Fibroblast of lung (primary cell): ENCODE measurements around the gene DHX58. TPM values are rescaled to one million over a fixed set of nuclear protein-coding genes. Genes with fewer than 3 reads are reported as not detected.

ENCODE experiments used
- DNase-seq, 2 donors: peaks; one replicate each; pipeline versions ENCODE4 v3.0.0 to v3.0.0-alpha.2; 2010; ENCODE audit warnings: low read depth in 2 of 2
- H2AFZ ChIP-seq: 2 replicates; pipeline ENCODE4 v1.5.1; 2012; ENCODE audit warnings: low read length, control low read depth, inconsistent platforms
- H3K27ac ChIP-seq: 2 replicates; pipeline ENCODE4 v1.5.1; 2011; ENCODE audit warnings: low read length, control low read depth; ENCODE audit not compliant: insufficient read depth
- H3K27me3 ChIP-seq: 2 replicates; pipeline ENCODE4 v1.5.1; 2011; ENCODE audit warnings: mild to moderate bottlenecking, low read length; ENCODE audit not compliant: control insufficient read depth, insufficient read depth
- H3K36me3 ChIP-seq: 2 replicates; pipeline ENCODE4 v1.5.1; 2011; ENCODE audit warnings: low read length; ENCODE audit not compliant: control insufficient read depth, insufficient read depth
- H3K4me1 ChIP-seq: 2 replicates; pipeline ENCODE4 v1.5.1; 2011; ENCODE audit warnings: low read length; ENCODE audit not compliant: control insufficient read depth, insufficient read depth; ENCODE audit errors: extremely low read depth
- H3K4me2 ChIP-seq: 2 replicates; pipeline ENCODE4 v1.5.1; 2011; ENCODE audit warnings: low read length, control low read depth; ENCODE audit not compliant: insufficient read depth; ENCODE audit errors: extremely low read depth
- H3K4me3 ChIP-seq, 4 experiments: fragments of 200-600 bp in 1 of 4; sonication (generic) in 1 of 4; replicated peaks in 1 of 4; 2 replicates each; pipeline ENCODE4 v1.5.1; 2011 to 2016; ENCODE audit warnings: low read length in 4 of 4, low read depth in 3 of 4, mild to moderate bottlenecking in 3 of 4, control low read depth in 2 of 4, inconsistent platforms in 1 of 4, mixed read lengths in 1 of 4; ENCODE audit not compliant: insufficient read depth in 1 of 4; ENCODE audit errors: control extremely low read depth in 1 of 4
- H3K79me2 ChIP-seq: 2 replicates; pipeline ENCODE4 v1.5.1; 2012; ENCODE audit warnings: mild to moderate bottlenecking, low read length, inconsistent platforms; ENCODE audit not compliant: control insufficient read depth, insufficient read depth
- H3K9ac ChIP-seq: 2 replicates; pipeline ENCODE4 v1.5.1; 2011; ENCODE audit warnings: mild to moderate bottlenecking, low read length, control low read depth; ENCODE audit not compliant: insufficient read depth
- H3K9me3 ChIP-seq: 2 replicates; pipeline ENCODE4 v1.5.1; 2012; ENCODE audit warnings: low read depth, low read length; ENCODE audit not compliant: control insufficient read depth, insufficient read depth
- H4K20me1 ChIP-seq: 2 replicates; pipeline ENCODE4 v1.5.1; 2011; ENCODE audit warnings: low read length; ENCODE audit not compliant: control insufficient read depth, insufficient read depth; ENCODE audit errors: extremely low read depth
- CTCF ChIP-seq, 2 donors: IDR thresholded peaks in 1 of 2; conservative IDR thresholded peaks in 1 of 2; 1 replicate in 1 of 2; 2 replicates in 1 of 2; pipeline ENCODE4 v1.5.1; 2011 to 2012; ENCODE audit warnings: low read length in 2 of 2, control low read depth in 1 of 2, inconsistent platforms in 1 of 2, low read depth in 1 of 2, mild to moderate bottlenecking in 1 of 2
- EZH2 ChIP-seq: IDR thresholded peaks from 2 replicates; pipeline ENCODE4 v1.5.1; 2012; ENCODE audit warnings: low read length, control low read depth, mild to moderate bottlenecking; ENCODE audit errors: missing control alignments
- polyA plus RNA-seq, 2 donors: library from polyadenylated mRNA; depleted of rRNA in 1 of 2; stranded (reverse) in 1 of 2; unstranded in 1 of 2; fragments of >200 nt; gene quantifications; 2 replicates each; pipeline ENCODE4 v1.2.1, GENCODE V29; 2011 to 2012; ENCODE audit warnings: missing spikeins in 1 of 2
- total RNA-seq: library from RNA; depleted of rRNA; stranded (reverse); fragments of >200 nt; gene quantifications from 2 replicates; pipeline ENCODE4 v1.2.1, GENCODE V29; 2014

The DHX58 gene
- total and polyA plus RNA-seq, 2 donors (not counting 1 experiment from before 2014, with no cell fraction given): 8.0 to 18.3 TPM

- H3K4me2 ChIP-seq: peak within 1 kb of the TSS; percentile 39
- TF ChIP-seq EZH2: no peak
- no peak for TF ChIP-seq CTCF (conservative IDR thresholded peaks at IDR 0.05 in 1 of 2, IDR thresholded peaks at IDR 0.05 in 1 of 2; ENCODE audit: low read depth in 1 of 2, low read length in 2 of 2)
- no peaks in the 10 kb centered on the region for H4K20me1 ChIP-seq
- peaks cover 8% of the 10 kb centered on the region for H3K4me1 ChIP-seq
- no peaks in the 10 kb centered on the region for H3K27me3 ChIP-seq
- peak within 1 kb of the TSS; percentile 23 to 60 (median 44) for H3K4me3 ChIP-seq
- DNase-seq: peak; percentile 69 to 75
- no peaks in the 10 kb centered on the region for H3K9me3 ChIP-seq
- no peak within 1 kb of the TSS for H3K9ac ChIP-seq
- no peak within 1 kb of the TSS for H3K27ac ChIP-seq
- peaks cover 14% of the 10 kb centered on the region for H3K36me3 ChIP-seq
- H2AFZ ChIP-seq: peak within 1 kb of the TSS; percentile 33
- no peaks in the 10 kb centered on the region for H3K79me2 ChIP-seq
Measured at GRCh38 chr17:42120770-42121769, 8.6 kb upstream of the DHX58 start, which contains the start of gene KAT2A. Gene KAT2A, minus strand, starts transcription at chr17:42121367. Its CDS starts 63 bp downstream, at chr17:42121304.

- no peak for DNase-seq
- no peak overlapping the region for H3K9ac ChIP-seq
Measured at GRCh38 chr17:42120161-42120769, 7.8 kb upstream of the DHX58 start.

GRCh38 chr17:42119301-42119700 lies 6.8 kb upstream of the DHX58 start:
- Histone ChIP-seq H3K4me1 (peaks cover 8% of the 10 kb centered on the region), H3K9me3 (no peaks in the 10 kb centered on the region), H3K27ac (no peak overlapping the region), H4K20me1 (no peaks in the 10 kb centered on the region), H2AFZ (no peak overlapping the region), H3K79me2 (no peaks in the 10 kb centered on the region), H3K36me3 (peaks cover 20% of the 10 kb centered on the region), H3K9ac (no peak overlapping the region), H3K27me3 (no peaks in the 10 kb centered on the region), H3K4me2 (no peak overlapping the region), H3K4me3 (no peak overlapping the region)
- TF ChIP-seq EZH2: no peak
- TF ChIP-seq CTCF (conservative IDR thresholded peaks at IDR 0.05 in 1 of 2, IDR thresholded peaks at IDR 0.05 in 1 of 2; ENCODE audit: low read depth in 1 of 2, low read length in 2 of 2): no peak
- DNase-seq: no peak

More at GRCh38 chr17:42120161-42120769, 7.8 kb upstream of the DHX58 start:
- Histone ChIP-seq H3K4me3 (peak overlapping the region in 3 of 4 experiments; percentile 23 to 60 (median 48)), H3K4me1 (peaks cover 8% of the 10 kb centered on the region), H4K20me1 (no peaks in the 10 kb centered on the region), H3K4me2 (peak overlapping the region; percentile 39), H2AFZ (no peak overlapping the region), H3K27me3 (no peaks in the 10 kb centered on the region), H3K36me3 (peaks cover 15% of the 10 kb centered on the region), H3K27ac (no peak overlapping the region), H3K79me2 (no peaks in the 10 kb centered on the region), H3K9me3 (no peaks in the 10 kb centered on the region)
- no peak for TF ChIP-seq EZH2
